WTC11 (cell line): ENCODE results near the gene CNTNAP2. TPM values are rescaled to one million over a fixed set of nuclear protein-coding genes. Genes with fewer than 3 reads are reported as not detected.

Experiments
- ATAC-seq: fragments of 200-7000 bp; cut with Tn5 transposase; 2 replicates; pipeline ENCODE4 v1.10.0; 2021; ENCODE audit warnings: mild to moderate bottlenecking, moderate library complexity
- CTCF ChIA-PET: fragments of 300-600 bp; sonication (Branson Sonifier 250); formaldehyde crosslinking; loops from one replicate; lab custom pipeline; 2021; ENCODE audit warnings: antibody characterized with exemption; lab: Charles Lee
- POLR2A ChIA-PET: fragments of 350-600 bp; sonication (Branson Sonifier 250); formaldehyde crosslinking; loops from one replicate; lab custom pipeline; 2021; ENCODE audit warnings: antibody characterized with exemption; lab: Charles Lee
- DNase-seq: peaks from one replicate; pipeline ENCODE4 v3.0.0; 2021; ENCODE audit warnings: low spot score
- H3K27ac Mint-ChIP-seq: 2 replicates; pipeline ENCODE4 v1.8.0; 2021; ENCODE audit warnings: mixed read lengths
- H3K27me3 Mint-ChIP-seq: 2 replicates; pipeline ENCODE4 v1.8.0; 2021; ENCODE audit warnings: low read depth, mild to moderate bottlenecking, moderate library complexity, mixed read lengths
- H3K36me3 Mint-ChIP-seq: 2 replicates; pipeline ENCODE4 v1.8.0; 2021; ENCODE audit warnings: mixed read lengths
- H3K4me1 Mint-ChIP-seq: 2 replicates; pipeline ENCODE4 v1.8.0; 2022; ENCODE audit warnings: mixed read lengths
- H3K4me3 Mint-ChIP-seq: 2 replicates; pipeline ENCODE4 v1.8.0; 2021; ENCODE audit warnings: mild to moderate bottlenecking, moderate library complexity, mixed read lengths
- H3K9me3 Mint-ChIP-seq: 2 replicates; pipeline ENCODE4 v1.8.0; 2021; ENCODE audit warnings: mixed read lengths
- CBFB ChIP-seq: sonication (generic); formaldehyde crosslinking; IDR thresholded peaks from 2 replicates; pipeline ENCODE4 v1.8.1; 2022; ENCODE audit warnings: mild to moderate bottlenecking, low read depth, missing genetic modification reagents
- CDX4 ChIP-seq: fragments of 250-450 bp; sonication (Bioruptor Pico); IDR thresholded peaks from 2 replicates; pipeline ENCODE4 v1.9.0; 2021; ENCODE audit warnings: moderate library complexity, mild to moderate bottlenecking, inconsistent platforms, borderline replicate concordance
- ESRRA ChIP-seq: sonication (generic); formaldehyde crosslinking; IDR thresholded peaks from 2 replicates; pipeline ENCODE4 v1.8.1; 2022; ENCODE audit warnings: mild to moderate bottlenecking, missing genetic modification reagents, borderline replicate concordance
- FOXJ3 ChIP-seq: sonication (generic); formaldehyde crosslinking; IDR thresholded peaks from 2 replicates; pipeline ENCODE4 v1.9.0; 2021; ENCODE audit warnings: missing genetic modification reagents, mild to moderate bottlenecking, borderline replicate concordance
- FOXP4 ChIP-seq: sonication (generic); formaldehyde crosslinking; IDR thresholded peaks from 2 replicates; pipeline ENCODE4 v1.8.0; 2022; ENCODE audit warnings: mild to moderate bottlenecking, missing genetic modification reagents
- GABPB1 ChIP-seq: sonication (generic); formaldehyde crosslinking; IDR thresholded peaks from 2 replicates; pipeline ENCODE4 v1.8.1; 2023; ENCODE audit warnings: mild to moderate bottlenecking, missing genetic modification reagents
- HMGA2 ChIP-seq: fragments of 250-450 bp; sonication (Bioruptor Pico); IDR thresholded peaks from 2 replicates; pipeline ENCODE4 v1.4.0; 2021; ENCODE audit warnings: mild to moderate bottlenecking, moderate library complexity
- NFYB ChIP-seq: sonication (generic); formaldehyde crosslinking; conservative IDR thresholded peaks from 2 replicates; pipeline ENCODE4 v1.8.0; 2022; ENCODE audit warnings: low read depth, missing genetic modification reagents
- NR2C2 ChIP-seq: sonication (generic); formaldehyde crosslinking; IDR thresholded peaks from 2 replicates; pipeline ENCODE4 v1.8.0; 2022; ENCODE audit warnings: mild to moderate bottlenecking, missing genetic modification reagents
- PRDM15 ChIP-seq: sonication (generic); formaldehyde crosslinking; IDR thresholded peaks from 2 replicates; pipeline ENCODE4 v1.8.0; 2022; ENCODE audit warnings: missing genetic modification reagents
- PRRX2 ChIP-seq: fragments of 250-450 bp; sonication (Bioruptor Pico); IDR thresholded peaks from 2 replicates; pipeline ENCODE4 v1.8.0; 2021; ENCODE audit warnings: mild to moderate bottlenecking
- SOX15 ChIP-seq: fragments of 250-450 bp; sonication (Bioruptor Pico); IDR thresholded peaks from 2 replicates; pipeline ENCODE4 v1.9.0; 2021; ENCODE audit warnings: mild to moderate bottlenecking
- TEAD1 ChIP-seq: sonication (generic); formaldehyde crosslinking; IDR thresholded peaks from 2 replicates; pipeline ENCODE4 v1.8.0; 2022; ENCODE audit warnings: mild to moderate bottlenecking, missing genetic modification reagents
- ZBTB21 ChIP-seq: sonication (generic); formaldehyde crosslinking; IDR thresholded peaks from 2 replicates; pipeline ENCODE4 v1.8.1; 2023; ENCODE audit warnings: mild to moderate bottlenecking, missing genetic modification reagents, borderline replicate concordance
- ZMAT4 ChIP-seq: fragments of 250-450 bp; sonication (Bioruptor Pico); IDR thresholded peaks from 2 replicates; pipeline ENCODE4 v1.9.0; 2021; ENCODE audit warnings: mild to moderate bottlenecking
- ZNF263 ChIP-seq: sonication (generic); formaldehyde crosslinking; IDR thresholded peaks from 2 replicates; pipeline ENCODE4 v1.8.1; 2022; ENCODE audit warnings: low read depth, mild to moderate bottlenecking, moderate library complexity, missing genetic modification reagents
- ZNF281 ChIP-seq: sonication (generic); formaldehyde crosslinking; IDR thresholded peaks from 2 replicates; pipeline ENCODE4 v1.8.0; 2023; ENCODE audit warnings: mild to moderate bottlenecking, missing genetic modification reagents
- total RNA-seq: library from RNA; stranded (reverse); gene quantifications from 3 replicates; pipeline ENCODE4 v1.2.3, GENCODE V29; 2021
- TF ChIP-seq, protein P1 (sequence below): sonication (generic); formaldehyde crosslinking; IDR thresholded peaks from 2 replicates; pipeline ENCODE4 v1.8.0; 2022; ENCODE audit warnings: mild to moderate bottlenecking, missing genetic modification reagents
- TF ChIP-seq, protein P2 (sequence below): sonication (generic); formaldehyde crosslinking; IDR thresholded peaks from 2 replicates; pipeline ENCODE4 v1.8.1; 2023; ENCODE audit warnings: mild to moderate bottlenecking, missing genetic modification reagents, moderate library complexity
- TF ChIP-seq, protein P3 (sequence below): fragments of 250-450 bp; sonication (Bioruptor Pico); IDR thresholded peaks from 2 replicates; pipeline ENCODE4 v2.1.2; 2022; ENCODE audit warnings: mild to moderate bottlenecking, moderate library complexity
- TF ChIP-seq, protein P4 (sequence below): sonication (generic); formaldehyde crosslinking; conservative IDR thresholded peaks from 2 replicates; pipeline ENCODE4 v1.8.1; 2022; ENCODE audit warnings: mild to moderate bottlenecking, missing genetic modification reagents

The CNTNAP2 gene
- total RNA-seq, 1 experiment from 2014 or later = 63.8 TPM

- TF ChIP-seq, protein P1, sequence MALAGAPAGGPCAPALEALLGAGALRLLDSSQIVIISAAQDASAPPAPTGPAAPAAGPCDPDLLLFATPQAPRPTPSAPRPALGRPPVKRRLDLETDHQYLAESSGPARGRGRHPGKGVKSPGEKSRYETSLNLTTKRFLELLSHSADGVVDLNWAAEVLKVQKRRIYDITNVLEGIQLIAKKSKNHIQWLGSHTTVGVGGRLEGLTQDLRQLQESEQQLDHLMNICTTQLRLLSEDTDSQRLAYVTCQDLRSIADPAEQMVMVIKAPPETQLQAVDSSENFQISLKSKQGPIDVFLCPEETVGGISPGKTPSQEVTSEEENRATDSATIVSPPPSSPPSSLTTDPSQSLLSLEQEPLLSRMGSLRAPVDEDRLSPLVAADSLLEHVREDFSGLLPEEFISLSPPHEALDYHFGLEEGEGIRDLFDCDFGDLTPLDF (CRISPR knock-in tag) = no peak
- no peak for TF ChIP-seq CDX4
- TF ChIP-seq NR2C2 (CRISPR knock-in tag) = no peak
- TF ChIP-seq ZNF263 = no peak
- TF ChIP-seq SOX15 (CRISPR knock-in tag) = no peak
- TF ChIP-seq ESRRA (CRISPR knock-in tag) = no peak
- no peak for TF ChIP-seq FOXP4 (CRISPR knock-in tag)
- TF ChIP-seq PRRX2 = no peak
Observed at GRCh38 chr7:147903536-147904218, 1787.1 kb downstream of the CNTNAP2 start (continued).

DNA sequence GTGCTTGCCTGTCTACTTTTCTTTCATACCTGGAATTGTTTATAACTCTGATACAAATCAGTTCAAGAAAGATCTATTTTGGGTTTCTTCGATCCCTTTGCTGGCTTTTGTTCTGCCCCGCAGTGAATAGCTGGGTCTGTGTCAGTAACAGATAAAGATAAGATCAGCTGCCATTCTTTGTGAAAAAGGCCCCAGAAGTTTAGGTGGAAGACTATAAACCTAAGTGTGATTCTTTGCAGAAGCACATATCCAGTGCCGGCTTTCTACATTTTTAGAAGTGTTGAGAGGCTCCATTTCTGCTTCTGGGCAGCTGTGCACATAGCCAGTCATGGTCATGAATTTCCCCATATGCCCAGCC, 1787.6 kb downstream of the CNTNAP2 start:
- DNase-seq = no peak
- TF ChIP-seq PRRX2 (no peak), ZBTB21 (no peak), NFYB (CRISPR knock-in tag) (no peak), ZNF281 (CRISPR knock-in tag) (no peak), PRDM15 (no peak), FOXJ3 (CRISPR knock-in tag) (no peak), HMGA2 (CRISPR knock-in tag) (no peak), ZMAT4 (no peak), TEAD1 (CRISPR knock-in tag) (no peak), ESRRA (CRISPR knock-in tag) (no peak), GABPB1 (CRISPR knock-in tag) (no peak), CBFB (CRISPR knock-in tag) (no peak)
- TF ChIP-seq, protein P2, sequence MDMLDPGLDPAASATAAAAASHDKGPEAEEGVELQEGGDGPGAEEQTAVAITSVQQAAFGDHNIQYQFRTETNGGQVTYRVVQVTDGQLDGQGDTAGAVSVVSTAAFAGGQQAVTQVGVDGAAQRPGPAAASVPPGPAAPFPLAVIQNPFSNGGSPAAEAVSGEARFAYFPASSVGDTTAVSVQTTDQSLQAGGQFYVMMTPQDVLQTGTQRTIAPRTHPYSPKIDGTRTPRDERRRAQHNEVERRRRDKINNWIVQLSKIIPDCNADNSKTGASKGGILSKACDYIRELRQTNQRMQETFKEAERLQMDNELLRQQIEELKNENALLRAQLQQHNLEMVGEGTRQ (CRISPR knock-in tag) = no peak
- TF ChIP-seq, protein P1 (CRISPR knock-in tag) = no peak
- TF ChIP-seq, protein P3, sequence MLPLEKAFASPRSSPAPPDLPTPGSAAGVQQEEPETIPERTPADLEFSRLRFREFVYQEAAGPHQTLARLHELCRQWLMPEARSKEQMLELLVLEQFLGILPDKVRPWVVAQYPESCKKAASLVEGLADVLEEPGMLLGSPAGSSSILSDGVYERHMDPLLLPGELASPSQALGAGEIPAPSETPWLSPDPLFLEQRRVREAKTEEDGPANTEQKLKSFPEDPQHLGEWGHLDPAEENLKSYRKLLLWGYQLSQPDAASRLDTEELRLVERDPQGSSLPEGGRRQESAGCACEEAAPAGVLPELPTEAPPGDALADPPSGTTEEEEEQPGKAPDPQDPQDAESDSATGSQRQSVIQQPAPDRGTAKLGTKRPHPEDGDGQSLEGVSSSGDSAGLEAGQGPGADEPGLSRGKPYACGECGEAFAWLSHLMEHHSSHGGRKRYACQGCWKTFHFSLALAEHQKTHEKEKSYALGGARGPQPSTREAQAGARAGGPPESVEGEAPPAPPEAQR (CRISPR knock-in tag) = no peak
- TF ChIP-seq, protein P4, sequence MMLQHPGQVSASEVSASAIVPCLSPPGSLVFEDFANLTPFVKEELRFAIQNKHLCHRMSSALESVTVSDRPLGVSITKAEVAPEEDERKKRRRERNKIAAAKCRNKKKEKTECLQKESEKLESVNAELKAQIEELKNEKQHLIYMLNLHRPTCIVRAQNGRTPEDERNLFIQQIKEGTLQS (CRISPR knock-in tag) = no peak
- TF ChIP-seq, all 79 proteins: peak for 0
- POLR2A ChIA-PET = no interaction called here
- H3K9me3 Mint-ChIP-seq = peaks cover 15% of the 10 kb centered on the region
- no peak overlapping the region for H3K27ac Mint-ChIP-seq
- H3K27me3 Mint-ChIP-seq = peaks cover 2% of the 10 kb centered on the region; the same call in 1 of the 2 replicates
- CTCF ChIA-PET = no interaction called here
- no peaks in the 10 kb centered on the region for H3K36me3 Mint-ChIP-seq
- H3K4me1 Mint-ChIP-seq = peaks cover 15% of the 10 kb centered on the region
- H3K4me3 Mint-ChIP-seq = no peak overlapping the region
- no peak for ATAC-seq
